Chondrocyte (in vitro differentiated cells): Measurements from ENCODE around the gene UBE3B. TPM values are rescaled to one million over a fixed set of nuclear protein-coding genes. Genes with fewer than 3 reads are reported as not detected.

ENCODE experiments used
- DNase-seq: peaks from one replicate; pipeline ENCODE4 v3.0.0; 2021; ENCODE audit warnings: mixed read lengths, low spot score
- H3K27ac Mint-ChIP-seq: one replicate; pipeline ENCODE4 v1.8.0; 2021; ENCODE audit warnings: mild to moderate bottlenecking, moderate library complexity, mixed read lengths; ENCODE audit not compliant: unreplicated experiment
- H3K27me3 Mint-ChIP-seq: 2 replicates; pipeline ENCODE4 v1.8.0; 2021; ENCODE audit warnings: low read depth, mixed read lengths
- H3K36me3 Mint-ChIP-seq: 2 replicates; pipeline ENCODE4 v1.8.0; 2021; ENCODE audit warnings: low read depth, mixed read lengths
- H3K4me1 Mint-ChIP-seq: 2 replicates; pipeline ENCODE4 v1.8.0; 2021; ENCODE audit warnings: low read depth, mild to moderate bottlenecking, mixed read lengths
- H3K4me3 Mint-ChIP-seq: one replicate; pipeline ENCODE4 v1.8.0; 2021; ENCODE audit warnings: mild to moderate bottlenecking, moderate library complexity, mixed read lengths; ENCODE audit not compliant: unreplicated experiment
- H3K9me3 Mint-ChIP-seq: 2 replicates; pipeline ENCODE4 v1.8.0; 2021; ENCODE audit warnings: low read depth, mixed read lengths
- total RNA-seq: library from RNA; stranded (reverse); gene quantifications from 3 replicates; pipeline ENCODE4 v1.2.1, GENCODE V29; 2021
- TF ChIP-seq, protein P1 (sequence below): fragments of 200-600 bp; sonication (generic); IDR thresholded peaks from 2 replicates; pipeline ENCODE4 v1.5.0; 2021; ENCODE audit warnings: antibody characterized with exemption, mild to moderate bottlenecking, moderate library complexity

The UBE3B gene
- total RNA-seq, 1 donor from 2014 or later, result 32.9 TPM

DNA sequence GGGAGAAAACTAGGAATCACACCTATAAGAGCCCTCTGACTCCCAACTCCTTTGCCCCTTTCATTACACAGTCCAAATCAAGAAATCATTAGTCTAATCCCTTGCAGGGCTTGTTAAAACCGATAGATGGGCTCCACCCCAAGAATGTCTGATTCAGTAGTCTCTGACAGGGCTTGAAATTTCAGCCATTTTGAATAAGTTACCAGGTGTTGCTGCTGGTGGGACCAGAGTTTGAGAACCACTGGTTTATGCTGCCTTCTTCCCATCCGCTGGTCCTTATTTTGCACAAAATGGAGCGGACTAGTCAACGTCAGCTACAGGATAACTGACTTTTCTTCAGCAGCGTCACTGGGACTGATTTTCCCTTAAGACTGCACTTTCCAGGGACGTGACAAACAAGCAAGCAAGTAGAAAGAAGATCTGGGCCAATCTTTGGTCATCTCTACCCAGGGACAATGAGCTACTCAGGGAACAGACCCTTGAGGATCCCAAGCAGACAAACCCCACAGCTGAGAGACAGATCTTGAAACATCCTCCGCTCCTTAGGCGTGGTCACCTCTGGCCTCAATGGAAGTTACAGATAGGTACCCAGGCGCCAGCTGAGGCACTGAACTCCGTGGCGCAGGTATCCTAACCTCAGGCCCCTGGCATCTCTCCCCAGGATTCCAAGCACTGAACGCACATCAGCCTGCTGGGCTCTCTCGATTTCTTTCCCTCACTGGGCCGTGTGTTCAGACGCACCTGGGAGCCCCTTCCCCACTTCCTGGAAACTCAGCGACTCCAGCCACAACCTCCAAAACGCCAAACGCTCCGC lies 1.2 kb upstream of the UBE3B start:
- Mint-ChIP-seq H3K4me3 (peak overlapping the region; percentile 89), H3K27ac (peak overlapping the region; percentile 99), H3K27me3 (no peaks in the 10 kb centered on the region), H3K36me3 (no peaks in the 10 kb centered on the region), H3K4me1 (peaks cover 51% of the 10 kb centered on the region), H3K9me3 (no peaks in the 10 kb centered on the region)
- TF ChIP-seq, protein P1, sequence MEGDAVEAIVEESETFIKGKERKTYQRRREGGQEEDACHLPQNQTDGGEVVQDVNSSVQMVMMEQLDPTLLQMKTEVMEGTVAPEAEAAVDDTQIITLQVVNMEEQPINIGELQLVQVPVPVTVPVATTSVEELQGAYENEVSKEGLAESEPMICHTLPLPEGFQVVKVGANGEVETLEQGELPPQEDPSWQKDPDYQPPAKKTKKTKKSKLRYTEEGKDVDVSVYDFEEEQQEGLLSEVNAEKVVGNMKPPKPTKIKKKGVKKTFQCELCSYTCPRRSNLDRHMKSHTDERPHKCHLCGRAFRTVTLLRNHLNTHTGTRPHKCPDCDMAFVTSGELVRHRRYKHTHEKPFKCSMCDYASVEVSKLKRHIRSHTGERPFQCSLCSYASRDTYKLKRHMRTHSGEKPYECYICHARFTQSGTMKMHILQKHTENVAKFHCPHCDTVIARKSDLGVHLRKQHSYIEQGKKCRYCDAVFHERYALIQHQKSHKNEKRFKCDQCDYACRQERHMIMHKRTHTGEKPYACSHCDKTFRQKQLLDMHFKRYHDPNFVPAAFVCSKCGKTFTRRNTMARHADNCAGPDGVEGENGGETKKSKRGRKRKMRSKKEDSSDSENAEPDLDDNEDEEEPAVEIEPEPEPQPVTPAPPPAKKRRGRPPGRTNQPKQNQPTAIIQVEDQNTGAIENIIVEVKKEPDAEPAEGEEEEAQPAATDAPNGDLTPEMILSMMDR, result no peak
- DNase-seq, result no peak

DNA sequence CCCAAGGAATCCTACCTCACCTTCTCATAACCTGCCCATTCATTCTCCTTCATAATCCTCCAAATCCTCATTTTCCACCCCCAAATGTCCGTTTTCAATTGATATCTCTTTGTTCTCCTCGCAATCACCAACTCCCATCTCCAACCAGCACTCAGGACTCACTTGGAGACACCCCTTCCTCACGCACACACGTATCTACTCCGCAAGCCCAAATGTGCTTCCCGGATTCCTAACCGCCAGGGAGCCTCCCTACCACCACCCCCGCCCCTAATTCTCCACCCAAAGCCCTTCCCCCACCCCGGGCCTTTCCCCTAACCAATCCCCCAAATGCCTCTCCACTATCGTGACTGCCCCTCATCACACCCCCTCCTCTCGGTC lies 638 bp upstream of the UBE3B start:
- Mint-ChIP-seq H3K36me3 (no peaks in the 10 kb centered on the region), H3K9me3 (no peaks in the 10 kb centered on the region), H3K4me1 (peaks cover 49% of the 10 kb centered on the region), H3K27ac (peak overlapping the region; percentile 99), H3K4me3 (peak overlapping the region; percentile 89), H3K27me3 (no peaks in the 10 kb centered on the region)
- TF ChIP-seq, protein P1, result no peak
- DNase-seq, result no peak

DNA sequence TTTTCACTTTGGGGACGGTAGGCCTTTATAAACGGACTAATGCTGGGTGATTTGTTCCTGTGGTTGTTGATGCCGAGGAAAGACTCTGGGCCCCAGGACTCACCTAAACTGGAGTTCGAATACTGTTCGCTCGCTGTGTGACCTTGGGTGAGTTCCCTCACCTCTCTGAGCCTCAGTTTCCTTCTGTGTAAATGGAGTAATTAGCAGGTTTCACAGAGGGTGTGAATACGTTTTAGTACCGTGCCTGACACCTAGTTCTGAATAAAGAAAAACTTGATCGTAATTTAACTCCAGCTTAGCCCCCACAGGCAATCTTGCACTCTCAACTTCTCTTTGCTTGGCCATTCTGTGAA lies 505 bp downstream of the UBE3B start:
- Mint-ChIP-seq H3K4me3 (peak overlapping the region; percentile 89), H3K27me3 (no peaks in the 10 kb centered on the region), H3K4me1 (peaks cover 47% of the 10 kb centered on the region), H3K9me3 (no peaks in the 10 kb centered on the region), H3K36me3 (no peaks in the 10 kb centered on the region), H3K27ac (peak overlapping the region; percentile 99)
- DNase-seq, result no peak
- TF ChIP-seq, protein P1, result no peak

DNA sequence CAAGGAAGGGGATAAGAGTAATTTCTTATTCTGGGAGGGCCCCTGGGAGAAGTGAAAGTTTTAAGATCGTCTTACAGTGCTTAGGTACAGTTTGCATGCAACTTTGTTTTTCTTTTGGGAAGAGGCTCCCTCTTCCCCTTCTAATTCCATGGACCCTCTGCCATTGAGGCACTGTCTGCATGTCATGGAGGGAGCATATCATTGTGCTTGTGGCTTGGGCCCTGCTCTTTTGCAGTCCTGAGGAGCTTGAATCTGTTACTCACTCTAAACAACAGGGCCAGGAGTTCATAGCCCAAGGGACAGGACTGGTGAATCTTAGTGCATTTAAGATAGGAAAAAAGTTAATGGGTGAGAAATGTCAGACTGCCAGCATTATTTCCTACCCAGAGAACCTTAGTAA lies 2.3 kb downstream of the UBE3B start:
- H3K27ac Mint-ChIP-seq, result no peak overlapping the region
- no peaks in the 10 kb centered on the region for H3K27me3 Mint-ChIP-seq

GRCh38 chr12:109480356-109480755 lies 2.9 kb downstream of the UBE3B start:
- peaks cover 9% of the 10 kb centered on the region for H3K36me3 Mint-ChIP-seq
- no peak overlapping the region for H3K27ac Mint-ChIP-seq
- no peaks in the 10 kb centered on the region for H3K27me3 Mint-ChIP-seq
- TF ChIP-seq, protein P1, result no peak
- H3K4me1 Mint-ChIP-seq, result peaks cover 33% of the 10 kb centered on the region
- no peak for DNase-seq
- H3K9me3 Mint-ChIP-seq, result no peaks in the 10 kb centered on the region
- H3K4me3 Mint-ChIP-seq, result no peak overlapping the region

More for the DNA sequence above, 2.3 kb downstream of the UBE3B start:
- H3K36me3 Mint-ChIP-seq, result peaks cover 3% of the 10 kb centered on the region
- no peaks in the 10 kb centered on the region for H3K9me3 Mint-ChIP-seq
- H3K4me3 Mint-ChIP-seq, result no peak overlapping the region
- TF ChIP-seq, protein P1, result no peak
- DNase-seq, result no peak
- peaks cover 38% of the 10 kb centered on the region for H3K4me1 Mint-ChIP-seq
